WTC11 (cell line): ENCODE measurements around the gene SUCLA2.
A peak's percentile ranks its signal among the peaks of the same experiment; 100 is the strongest.

Source experiments
- CREB1 ChIP-seq: sonication (generic); formaldehyde crosslinking; IDR thresholded peaks from 2 replicates; pipeline ENCODE4 v1.8.0; 2023; ENCODE audit warnings: mild to moderate bottlenecking, missing genetic modification reagents
- ESRRA ChIP-seq: sonication (generic); formaldehyde crosslinking; IDR thresholded peaks from 2 replicates; pipeline ENCODE4 v1.8.1; 2022; ENCODE audit warnings: mild to moderate bottlenecking, missing genetic modification reagents, borderline replicate concordance
- ETV6 ChIP-seq: sonication (generic); formaldehyde crosslinking; IDR thresholded peaks from 2 replicates; pipeline ENCODE4 v1.8.1; 2022; ENCODE audit warnings: mild to moderate bottlenecking, missing genetic modification reagents
- IRF2 ChIP-seq: sonication (generic); formaldehyde crosslinking; IDR thresholded peaks from 2 replicates; pipeline ENCODE4 v1.8.0; 2022; ENCODE audit warnings: low read depth, missing genetic modification reagents, borderline replicate concordance
- NR1H2 ChIP-seq: sonication (generic); formaldehyde crosslinking; IDR thresholded peaks from 2 replicates; pipeline ENCODE4 v1.9.0; 2021; ENCODE audit warnings: mild to moderate bottlenecking, moderate library complexity, missing genetic modification reagents
- TF ChIP-seq, protein P1 (sequence below): fragments of 250-450 bp; sonication (Bioruptor Pico); IDR thresholded peaks from 2 replicates; pipeline ENCODE4 v1.9.0; 2021; ENCODE audit warnings: moderate library complexity, mild to moderate bottlenecking, inconsistent platforms, borderline replicate concordance
- TF ChIP-seq, protein P2 (sequence below): fragments of 200-600 bp; IDR thresholded peaks from 2 replicates; pipeline ENCODE4 v1.8.0; 2022; ENCODE audit warnings: antibody characterized with exemption
- TF ChIP-seq, protein P3 (sequence below): sonication (generic); formaldehyde crosslinking; conservative IDR thresholded peaks from 2 replicates; pipeline ENCODE4 v1.8.1; 2022; ENCODE audit warnings: mild to moderate bottlenecking, missing genetic modification reagents
- TF ChIP-seq, protein P4 (sequence below): sonication (generic); formaldehyde crosslinking; IDR thresholded peaks from 2 replicates; pipeline ENCODE4 v1.8.1; 2023; ENCODE audit warnings: mild to moderate bottlenecking, missing genetic modification reagents
- TF ChIP-seq, protein P5 (sequence below): sonication (generic); formaldehyde crosslinking; conservative IDR thresholded peaks from 2 replicates; pipeline ENCODE4 v1.8.1; 2023; ENCODE audit warnings: mild to moderate bottlenecking, low read depth, missing genetic modification reagents, moderate library complexity

DNA sequence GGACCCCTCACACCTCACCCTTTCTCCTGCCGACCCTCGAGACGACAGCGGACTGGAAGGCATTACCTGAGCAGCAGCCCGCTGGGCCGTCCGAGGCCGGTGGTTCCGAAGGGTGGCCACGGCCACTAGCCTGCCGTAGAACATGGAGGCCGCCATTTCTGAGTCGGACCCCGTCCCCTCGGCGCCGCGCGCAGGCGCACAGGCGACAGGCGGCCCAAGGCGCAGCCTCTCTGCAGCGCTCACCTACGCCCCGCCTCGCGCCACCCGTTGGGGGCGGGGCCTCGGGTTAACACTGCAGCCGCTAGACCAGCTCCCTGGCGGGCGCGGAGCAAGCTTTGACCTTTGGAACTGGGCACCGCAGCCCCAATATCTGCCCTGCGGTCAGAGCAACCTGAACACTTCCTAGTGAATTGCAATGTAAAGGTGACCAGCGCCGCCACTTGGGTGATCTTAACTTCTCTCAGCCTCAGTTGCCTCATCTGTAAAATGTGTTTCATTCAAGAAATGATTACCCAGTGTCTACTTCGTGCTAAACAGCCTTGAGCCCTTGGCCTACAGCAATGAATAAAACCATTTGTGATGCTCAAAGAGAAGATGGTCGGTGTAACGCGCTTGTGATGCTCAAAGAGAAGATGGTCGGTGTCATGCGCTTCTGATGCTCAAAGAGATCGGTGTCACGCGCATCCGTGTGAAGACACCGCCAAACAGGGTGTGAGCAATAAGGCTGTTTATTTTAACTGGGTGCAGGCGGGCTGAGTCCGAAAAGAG lies at the start of gene SUCLA2:
- TF ChIP-seq CREB1 (no peak), ESRRA (CRISPR knock-in tag) (0 out of 2 replicates have a peak, but pooled peaks have one; percentile 58), ETV6 (no peak), NR1H2 (no peak), IRF2 (CRISPR knock-in tag) (no peak)
- TF ChIP-seq, protein P1, sequence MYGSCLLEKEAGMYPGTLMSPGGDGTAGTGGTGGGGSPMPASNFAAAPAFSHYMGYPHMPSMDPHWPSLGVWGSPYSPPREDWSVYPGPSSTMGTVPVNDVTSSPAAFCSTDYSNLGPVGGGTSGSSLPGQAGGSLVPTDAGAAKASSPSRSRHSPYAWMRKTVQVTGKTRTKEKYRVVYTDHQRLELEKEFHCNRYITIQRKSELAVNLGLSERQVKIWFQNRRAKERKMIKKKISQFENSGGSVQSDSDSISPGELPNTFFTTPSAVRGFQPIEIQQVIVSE (CRISPR knock-in tag) = no peak
- TF ChIP-seq, protein P2, sequence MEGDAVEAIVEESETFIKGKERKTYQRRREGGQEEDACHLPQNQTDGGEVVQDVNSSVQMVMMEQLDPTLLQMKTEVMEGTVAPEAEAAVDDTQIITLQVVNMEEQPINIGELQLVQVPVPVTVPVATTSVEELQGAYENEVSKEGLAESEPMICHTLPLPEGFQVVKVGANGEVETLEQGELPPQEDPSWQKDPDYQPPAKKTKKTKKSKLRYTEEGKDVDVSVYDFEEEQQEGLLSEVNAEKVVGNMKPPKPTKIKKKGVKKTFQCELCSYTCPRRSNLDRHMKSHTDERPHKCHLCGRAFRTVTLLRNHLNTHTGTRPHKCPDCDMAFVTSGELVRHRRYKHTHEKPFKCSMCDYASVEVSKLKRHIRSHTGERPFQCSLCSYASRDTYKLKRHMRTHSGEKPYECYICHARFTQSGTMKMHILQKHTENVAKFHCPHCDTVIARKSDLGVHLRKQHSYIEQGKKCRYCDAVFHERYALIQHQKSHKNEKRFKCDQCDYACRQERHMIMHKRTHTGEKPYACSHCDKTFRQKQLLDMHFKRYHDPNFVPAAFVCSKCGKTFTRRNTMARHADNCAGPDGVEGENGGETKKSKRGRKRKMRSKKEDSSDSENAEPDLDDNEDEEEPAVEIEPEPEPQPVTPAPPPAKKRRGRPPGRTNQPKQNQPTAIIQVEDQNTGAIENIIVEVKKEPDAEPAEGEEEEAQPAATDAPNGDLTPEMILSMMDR = no peak
- TF ChIP-seq, protein P3, sequence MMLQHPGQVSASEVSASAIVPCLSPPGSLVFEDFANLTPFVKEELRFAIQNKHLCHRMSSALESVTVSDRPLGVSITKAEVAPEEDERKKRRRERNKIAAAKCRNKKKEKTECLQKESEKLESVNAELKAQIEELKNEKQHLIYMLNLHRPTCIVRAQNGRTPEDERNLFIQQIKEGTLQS (CRISPR knock-in tag) = no peak
- TF ChIP-seq, protein P4, sequence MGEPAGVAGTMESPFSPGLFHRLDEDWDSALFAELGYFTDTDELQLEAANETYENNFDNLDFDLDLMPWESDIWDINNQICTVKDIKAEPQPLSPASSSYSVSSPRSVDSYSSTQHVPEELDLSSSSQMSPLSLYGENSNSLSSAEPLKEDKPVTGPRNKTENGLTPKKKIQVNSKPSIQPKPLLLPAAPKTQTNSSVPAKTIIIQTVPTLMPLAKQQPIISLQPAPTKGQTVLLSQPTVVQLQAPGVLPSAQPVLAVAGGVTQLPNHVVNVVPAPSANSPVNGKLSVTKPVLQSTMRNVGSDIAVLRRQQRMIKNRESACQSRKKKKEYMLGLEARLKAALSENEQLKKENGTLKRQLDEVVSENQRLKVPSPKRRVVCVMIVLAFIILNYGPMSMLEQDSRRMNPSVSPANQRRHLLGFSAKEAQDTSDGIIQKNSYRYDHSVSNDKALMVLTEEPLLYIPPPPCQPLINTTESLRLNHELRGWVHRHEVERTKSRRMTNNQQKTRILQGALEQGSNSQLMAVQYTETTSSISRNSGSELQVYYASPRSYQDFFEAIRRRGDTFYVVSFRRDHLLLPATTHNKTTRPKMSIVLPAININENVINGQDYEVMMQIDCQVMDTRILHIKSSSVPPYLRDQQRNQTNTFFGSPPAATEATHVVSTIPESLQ (CRISPR knock-in tag) = no peak
- TF ChIP-seq, protein P5, sequence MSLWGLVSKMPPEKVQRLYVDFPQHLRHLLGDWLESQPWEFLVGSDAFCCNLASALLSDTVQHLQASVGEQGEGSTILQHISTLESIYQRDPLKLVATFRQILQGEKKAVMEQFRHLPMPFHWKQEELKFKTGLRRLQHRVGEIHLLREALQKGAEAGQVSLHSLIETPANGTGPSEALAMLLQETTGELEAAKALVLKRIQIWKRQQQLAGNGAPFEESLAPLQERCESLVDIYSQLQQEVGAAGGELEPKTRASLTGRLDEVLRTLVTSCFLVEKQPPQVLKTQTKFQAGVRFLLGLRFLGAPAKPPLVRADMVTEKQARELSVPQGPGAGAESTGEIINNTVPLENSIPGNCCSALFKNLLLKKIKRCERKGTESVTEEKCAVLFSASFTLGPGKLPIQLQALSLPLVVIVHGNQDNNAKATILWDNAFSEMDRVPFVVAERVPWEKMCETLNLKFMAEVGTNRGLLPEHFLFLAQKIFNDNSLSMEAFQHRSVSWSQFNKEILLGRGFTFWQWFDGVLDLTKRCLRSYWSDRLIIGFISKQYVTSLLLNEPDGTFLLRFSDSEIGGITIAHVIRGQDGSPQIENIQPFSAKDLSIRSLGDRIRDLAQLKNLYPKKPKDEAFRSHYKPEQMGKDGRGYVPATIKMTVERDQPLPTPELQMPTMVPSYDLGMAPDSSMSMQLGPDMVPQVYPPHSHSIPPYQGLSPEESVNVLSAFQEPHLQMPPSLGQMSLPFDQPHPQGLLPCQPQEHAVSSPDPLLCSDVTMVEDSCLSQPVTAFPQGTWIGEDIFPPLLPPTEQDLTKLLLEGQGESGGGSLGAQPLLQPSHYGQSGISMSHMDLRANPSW (CRISPR knock-in tag) = no peak
